Nucleus accumbens (tissue), 56 donors: ENCODE measurements around the gene KREMEN2.

Experiments
- DNase-seq, 56 donors: peaks; one replicate each; lab custom pipeline; 2025; lab: John Stamatoyannopoulos, UW

The KREMEN2 gene

GRCh38 chr16:2975161-2975795, 11.2 kb downstream of the KREMEN2 start:
- DNase-seq: no peak

- peak in 13 of 56 donors; percentile 7 to 41 (median 20) for DNase-seq
Measured at GRCh38 chr16:2976201-2976600, 12.1 kb downstream of the KREMEN2 start.

GRCh38 chr16:2976673-2977072, 12.6 kb downstream of the KREMEN2 start:
- no peak for DNase-seq

GRCh38 chr16:2977440-2977839, 13.4 kb downstream of the KREMEN2 start:
- DNase-seq: peak in 16 of 56 donors; percentile 8 to 57 (median 30)

- peak in 1 of 56 donors; percentile 39 for DNase-seq
Measured at GRCh38 chr16:2979669-2980226, 15.7 kb downstream of the KREMEN2 start.

GRCh38 chr16:2980227-2981176, 16.4 kb downstream of the KREMEN2 start, which contains the start of gene PKMYT1:
Gene PKMYT1, minus strand, starts transcription at chr16:2980446. Its CDS starts 789 bp downstream, at chr16:2979657.
- DNase-seq: peak in 54 of 56 donors; percentile 46 to 94 (median 82)

- no peak for DNase-seq
Measured at GRCh38 chr16:2981177-2981898, 17.3 kb downstream of the KREMEN2 start.

- DNase-seq: no peak
Measured at GRCh38 chr16:2981899-2982250, 17.8 kb downstream of the KREMEN2 start.

GRCh38 chr16:2982402-2982801, 18.3 kb downstream of the KREMEN2 start:
- no peak for DNase-seq

GRCh38 chr16:2983706-2984136, 19.6 kb downstream of the KREMEN2 start:
- peak in 49 of 56 donors; percentile 25 to 86 (median 59) for DNase-seq

- DNase-seq: no peak
Measured at GRCh38 chr16:2985462-2985861, 21.4 kb downstream of the KREMEN2 start.

GRCh38 chr16:2985893-2986355, 21.8 kb downstream of the KREMEN2 start:
- DNase-seq: peak in 1 of 56 donors; percentile 24

- DNase-seq: no peak
Measured at GRCh38 chr16:2986623-2987188, 22.6 kb downstream of the KREMEN2 start.

GRCh38 chr16:2987286-2987685, 23.2 kb downstream of the KREMEN2 start:
- DNase-seq: no peak

GRCh38 chr16:2987833-2988232, 23.8 kb downstream of the KREMEN2 start:
- no peak for DNase-seq

- no peak for DNase-seq
Measured at GRCh38 chr16:2988590-2989099, 24.6 kb downstream of the KREMEN2 start.

- no peak for DNase-seq
Measured at GRCh38 chr16:2990891-2991290, 26.8 kb downstream of the KREMEN2 start.

- DNase-seq: no peak
Measured at GRCh38 chr16:2991566-2992261, 27.6 kb downstream of the KREMEN2 start.
